ENCODE data around the gene PCDHGA11.

Gene PCDHGA11

DNA sequence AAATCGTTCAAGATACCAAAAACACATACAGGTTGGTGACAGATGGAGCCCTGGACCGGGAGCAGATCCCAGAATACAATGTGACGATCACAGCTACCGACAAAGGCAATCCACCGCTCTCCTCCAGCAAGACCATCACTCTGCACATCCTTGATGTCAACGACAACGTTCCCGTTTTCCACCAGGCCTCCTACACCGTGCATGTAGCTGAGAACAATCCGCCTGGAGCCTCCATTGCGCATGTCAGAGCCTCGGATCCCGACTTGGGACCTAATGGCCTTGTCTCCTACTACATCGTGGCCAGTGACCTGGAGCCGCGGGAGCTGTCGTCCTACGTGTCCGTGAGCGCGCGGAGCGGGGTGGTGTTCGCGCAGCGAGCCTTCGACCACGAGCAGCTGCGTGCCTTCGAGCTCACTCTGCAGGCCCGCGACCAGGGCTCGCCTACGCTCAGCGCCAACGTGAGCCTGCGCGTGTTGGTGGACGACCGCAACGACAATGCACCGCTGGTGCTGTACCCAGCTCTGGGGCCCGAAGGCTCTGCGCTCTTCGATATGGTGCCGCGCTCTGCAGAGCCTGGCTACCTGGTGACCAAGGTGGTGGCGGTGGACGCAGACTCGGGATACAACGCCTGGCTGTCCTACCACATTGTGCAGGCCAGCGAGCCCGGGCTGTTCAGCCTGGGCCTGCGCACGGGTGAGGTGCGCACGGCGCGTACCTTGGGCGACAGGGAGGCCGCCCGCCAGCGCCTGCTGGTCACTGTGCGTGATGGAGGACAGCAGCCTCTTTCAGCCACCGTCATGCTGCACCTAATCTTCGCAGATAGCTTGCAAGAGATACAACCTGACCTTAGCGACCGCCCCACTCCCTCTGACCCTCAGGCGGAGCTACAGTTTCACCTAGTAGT lies 49.0 kb upstream of the PCDHGA11 start:
- no peaks in the 10 kb centered on the region for H3K36me3 ChIP-seq (ENCODE audit: control insufficient read depth in 2 of 2, insufficient read depth in 1 of 2, low read length in 2 of 2)
- ChIA-PET CTCF (interaction anchor here (0.9 to 3.3 kb wide), 8 partner anchors 16 to 194 kb away, joined by 3 to 22 read pairs (median 6); partner anchors contain the start of genes PCDHGA2, PCDHGA4, PCDHGB1 and PCDHGB5), POLR2A (no interaction called here)
- TF ChIP-seq YY2 (tag by site-specific recombination; IDR thresholded peaks at IDR 0.05), result no peak
- no peaks in the 10 kb centered on the region; the same call in 1 of the 2 replicates for H3K9me3 ChIP-seq (ENCODE audit: control insufficient read depth, insufficient read depth, low read depth, low read length)
- H3K4me3 ChIP-seq (ENCODE audit: low read depth, low read length), result no peak overlapping the region
- H3K27ac ChIP-seq (ENCODE audit: extremely low read depth, low read depth, low read length), result no peak overlapping the region
- H3K4me1 ChIP-seq (ENCODE audit: control insufficient read depth, insufficient read depth, low read length), result no peaks in the 10 kb centered on the region

GRCh38 chr5:141373673-141374317 lies 47.1 kb upstream of the PCDHGA11 start, which contains the start of gene PCDHGA6:
Gene PCDHGA6 (plus strand): TSS chr5:141373891. CDS start chr5:141374084, 193 bp downstream.
- Histone ChIP-seq H3K36me3 (ENCODE audit: control insufficient read depth in 2 of 2, insufficient read depth in 1 of 2, low read length in 2 of 2) (no peaks in the 10 kb centered on the region), H3K4me3 (ENCODE audit: low read depth, low read length) (no peak within 1 kb of the TSS), H3K4me1 (ENCODE audit: control insufficient read depth, insufficient read depth, low read length) (no peaks in the 10 kb centered on the region), H3K9me3 (ENCODE audit: control insufficient read depth, insufficient read depth, low read depth, low read length) (no peaks in the 10 kb centered on the region; the same call in 1 of the 2 replicates), H3K27ac (ENCODE audit: extremely low read depth, low read depth, low read length) (no peak within 1 kb of the TSS)
- TF ChIP-seq ZNF2 (tag by site-specific recombination; IDR thresholded peaks at IDR 0.05), result 0 out of 2 replicates have a peak, but pooled peaks have one; percentile 45
- no peak for TF ChIP-seq ZNF600 (tag by site-specific recombination; IDR thresholded peaks at IDR 0.05)
- no peak for TF ChIP-seq ZNF121 (tag by site-specific recombination; IDR thresholded peaks at IDR 0.05)
- TF ChIP-seq ZNF175 (tag by site-specific recombination; IDR thresholded peaks at IDR 0.05), result no peak
- TF ChIP-seq ZNF280C (tag by site-specific recombination; IDR thresholded peaks at IDR 0.05), result no peak
- TF ChIP-seq, protein P1, sequence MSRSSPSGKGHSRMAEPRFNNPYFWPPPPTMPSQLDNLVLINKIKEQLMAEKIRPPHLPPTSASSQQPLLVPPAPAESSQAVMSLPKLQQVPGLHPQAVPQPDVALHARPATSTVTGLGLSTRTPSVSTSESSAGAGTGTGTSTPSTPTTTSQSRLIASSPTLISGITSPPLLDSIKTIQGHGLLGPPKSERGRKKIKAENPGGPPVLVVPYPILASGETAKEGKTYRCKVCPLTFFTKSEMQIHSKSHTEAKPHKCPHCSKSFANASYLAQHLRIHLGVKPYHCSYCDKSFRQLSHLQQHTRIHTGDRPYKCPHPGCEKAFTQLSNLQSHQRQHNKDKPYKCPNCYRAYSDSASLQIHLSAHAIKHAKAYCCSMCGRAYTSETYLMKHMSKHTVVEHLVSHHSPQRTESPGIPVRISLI (tag by site-specific recombination; IDR thresholded peaks at IDR 0.05), result no peak
- no peak for TF ChIP-seq PRDM2 (tag by site-specific recombination; IDR thresholded peaks at IDR 0.05; ENCODE audit: borderline replicate concordance)
- TF ChIP-seq ZNF324 (tag by site-specific recombination; IDR thresholded peaks at IDR 0.05), result no peak
- no peak for TF ChIP-seq ZNF221 (tag by site-specific recombination; IDR thresholded peaks at IDR 0.05; ENCODE audit: borderline replicate concordance)
- no peak for TF ChIP-seq ZEB2 (tag by site-specific recombination; IDR thresholded peaks at IDR 0.05)
- no peak for TF ChIP-seq ZNF350 (tag by site-specific recombination; IDR thresholded peaks at IDR 0.05)
- TF ChIP-seq ZNF202 (tag by site-specific recombination; IDR thresholded peaks at IDR 0.05; ENCODE audit: borderline replicate concordance), result no peak
- peak; percentile 48 for TF ChIP-seq ZNF654 (tag by site-specific recombination; IDR thresholded peaks at IDR 0.05; ENCODE audit: low read depth)
- TF ChIP-seq ZNF629 (tag by site-specific recombination; IDR thresholded peaks at IDR 0.05), result no peak
- TF ChIP-seq ZNF335 (tag by site-specific recombination; conservative IDR thresholded peaks at IDR 0.05), result no peak
- ChIA-PET CTCF (interaction anchor here (0.5 to 3.3 kb wide), 20 partner anchors 18 to 591 kb away, joined by 3 to 14 read pairs (median 4); partner anchors contain the start of genes PCDHB11, PCDHB15, PCDHGA11 and PCDHGA8), POLR2A (no interaction called here)
